ENCODE results near the gene CDKN1C. TPM values are rescaled to one million over a fixed set of nuclear protein-coding genes. Genes with fewer than 3 reads are reported as not detected.

Gene CDKN1C
- polyA plus RNA-seq (ENCODE audit: insufficient read length in 3 of 3): 100 to 1,000 TPM; 109 to 150 (median 142) TPM
- long read RNA-seq, donor 1, transcript CDKN1C-203 (3 exons, 1,930 nt): minor isoform, 25 of 147 reads
- long read RNA-seq, donor 1, transcript CDKN1C-205 (2 exons, 944 nt): minor isoform, 7 of 147 reads
- long read RNA-seq, donor 1, transcript CDKN1C-204 (4 exons, 1,771 nt): major isoform, 39 of 147 reads
- long read RNA-seq, donor 1, partial matches to known transcripts: 73 of 147 reads
- long read RNA-seq, donor 1, other reads (novel, unspliced or antisense): 0 of 147 reads
- long read RNA-seq, donor 2, transcript CDKN1C-203 (3 exons, 1,930 nt): minor isoform, 33 of 231 reads
- long read RNA-seq, donor 2, transcript CDKN1C-201 (4 exons, 1,193 nt): minor isoform, 6 of 231 reads
- long read RNA-seq, donor 2, transcript CDKN1C-204 (4 exons, 1,771 nt): major isoform, 52 of 231 reads
- long read RNA-seq, donor 2, transcript CDKN1C-205 (2 exons, 944 nt): minor isoform, 17 of 231 reads
- long read RNA-seq, donor 2, partial matches to known transcripts: 122 of 231 reads
- long read RNA-seq, donor 2, other reads (novel, unspliced or antisense): 0 of 231 reads
- long read RNA-seq, donor 3, transcript CDKN1C-205 (2 exons, 944 nt): minor isoform, 16 of 304 reads
- long read RNA-seq, donor 3, transcript CDKN1C-202 (3 exons, 1,936 nt): minor isoform, 6 of 304 reads
- long read RNA-seq, donor 3, transcript CDKN1C-203 (3 exons, 1,930 nt): minor isoform, 34 of 304 reads
- long read RNA-seq, donor 3, transcript CDKN1C-204 (4 exons, 1,771 nt): major isoform, 92 of 304 reads
- long read RNA-seq, donor 3, partial matches to known transcripts: 143 of 304 reads
- long read RNA-seq, donor 3, other reads (novel, unspliced or antisense): 8 of 304 reads
- long read RNA-seq, donor 4, transcript CDKN1C-203 (3 exons, 1,930 nt): minor isoform, 9 of 124 reads
- long read RNA-seq, donor 4, transcript CDKN1C-205 (2 exons, 944 nt): minor isoform, 10 of 124 reads
- long read RNA-seq, donor 4, transcript CDKN1C-201 (4 exons, 1,193 nt): minor isoform, 6 of 124 reads
- long read RNA-seq, donor 4, transcript CDKN1C-204 (4 exons, 1,771 nt): major isoform, 32 of 124 reads
- long read RNA-seq, donor 4, partial matches to known transcripts: 64 of 124 reads
- long read RNA-seq, donor 4, other reads (novel, unspliced or antisense): 0 of 124 reads
- long read RNA-seq, donor 5: 0 reads
- long read RNA-seq, donor 6, transcript CDKN1C-205 (2 exons, 944 nt): minor isoform, 10 of 56 reads
- long read RNA-seq, donor 6, transcript CDKN1C-204 (4 exons, 1,771 nt): major isoform, 27 of 56 reads
- long read RNA-seq, donor 6, transcript CDKN1C-203 (3 exons, 1,930 nt): minor isoform, 17 of 56 reads
- long read RNA-seq, donor 6, partial matches to known transcripts: 0 of 56 reads
- long read RNA-seq, donor 6, other reads (novel, unspliced or antisense): 0 of 56 reads
- long read RNA-seq, donor 7, transcript CDKN1C-204 (4 exons, 1,771 nt): major isoform, 44 of 257 reads
- long read RNA-seq, donor 7, transcript CDKN1C-201 (4 exons, 1,193 nt): minor isoform, 5 of 257 reads
- long read RNA-seq, donor 7, transcript CDKN1C-203 (3 exons, 1,930 nt): minor isoform, 28 of 257 reads
- long read RNA-seq, donor 7, transcript CDKN1C-205 (2 exons, 944 nt): minor isoform, 24 of 257 reads
- long read RNA-seq, donor 7, partial matches to known transcripts: 152 of 257 reads
- long read RNA-seq, donor 7, other reads (novel, unspliced or antisense): 0 of 257 reads
- long read RNA-seq, donor 8, transcript CDKN1C-204 (4 exons, 1,771 nt): major isoform, 92 of 393 reads
- long read RNA-seq, donor 8, transcript CDKN1C-201 (4 exons, 1,193 nt): minor isoform, 8 of 393 reads
- long read RNA-seq, donor 8, transcript CDKN1C-205 (2 exons, 944 nt): minor isoform, 26 of 393 reads
- long read RNA-seq, donor 8, transcript CDKN1C-203 (3 exons, 1,930 nt): minor isoform, 44 of 393 reads
- long read RNA-seq, donor 8, partial matches to known transcripts: 207 of 393 reads
- long read RNA-seq, donor 8, other reads (novel, unspliced or antisense): 12 of 393 reads
- long read RNA-seq, donor 9, transcript CDKN1C-203 (3 exons, 1,930 nt): minor isoform, 21 of 190 reads
- long read RNA-seq, donor 9, transcript CDKN1C-204 (4 exons, 1,771 nt): major isoform, 52 of 190 reads
- long read RNA-seq, donor 9, transcript CDKN1C-205 (2 exons, 944 nt): minor isoform, 13 of 190 reads
- long read RNA-seq, donor 9, partial matches to known transcripts: 92 of 190 reads
- long read RNA-seq, donor 9, other reads (novel, unspliced or antisense): 8 of 190 reads
- long read RNA-seq, donor 10, transcript CDKN1C-203 (3 exons, 1,930 nt): minor isoform, 17 of 241 reads
- long read RNA-seq, donor 10, transcript CDKN1C-204 (4 exons, 1,771 nt): major isoform, 50 of 241 reads
- long read RNA-seq, donor 10, transcript CDKN1C-205 (2 exons, 944 nt): minor isoform, 19 of 241 reads
- long read RNA-seq, donor 10, partial matches to known transcripts: 149 of 241 reads
- long read RNA-seq, donor 10, other reads (novel, unspliced or antisense): 0 of 241 reads
- long read RNA-seq, donor 11, transcript CDKN1C-203 (3 exons, 1,930 nt): minor isoform, 13 of 46 reads
- long read RNA-seq, donor 11, transcript CDKN1C-204 (4 exons, 1,771 nt): major isoform, 29 of 46 reads
- long read RNA-seq, donor 11, partial matches to known transcripts: 0 of 46 reads
- long read RNA-seq, donor 11, other reads (novel, unspliced or antisense): 0 of 46 reads
- long read RNA-seq, donor 12, transcript CDKN1C-205 (2 exons, 944 nt): minor isoform, 11 of 108 reads
- long read RNA-seq, donor 12, transcript CDKN1C-203 (3 exons, 1,930 nt): minor isoform, 13 of 108 reads
- long read RNA-seq, donor 12, transcript CDKN1C-204 (4 exons, 1,771 nt): major isoform, 19 of 108 reads
- long read RNA-seq, donor 12, partial matches to known transcripts: 61 of 108 reads
- long read RNA-seq, donor 12, other reads (novel, unspliced or antisense): 0 of 108 reads
- long read RNA-seq, donor 13: 0 reads
- long read RNA-seq, donor 14, transcript CDKN1C-205 (2 exons, 944 nt): minor isoform, 14 of 95 reads
- long read RNA-seq, donor 14, transcript CDKN1C-204 (4 exons, 1,771 nt): major isoform, 55 of 95 reads
- long read RNA-seq, donor 14, transcript CDKN1C-203 (3 exons, 1,930 nt): minor isoform, 22 of 95 reads
- long read RNA-seq, donor 14, partial matches to known transcripts: 0 of 95 reads
- long read RNA-seq, donor 14, other reads (novel, unspliced or antisense): 0 of 95 reads
- long read RNA-seq, donor 15, transcript CDKN1C-203 (3 exons, 1,930 nt): minor isoform, 9 of 44 reads
- long read RNA-seq, donor 15, transcript CDKN1C-205 (2 exons, 944 nt): minor isoform, 6 of 44 reads
- long read RNA-seq, donor 15, transcript CDKN1C-204 (4 exons, 1,771 nt): major isoform, 28 of 44 reads
- long read RNA-seq, donor 15, partial matches to known transcripts: 0 of 44 reads
- long read RNA-seq, donor 15, other reads (novel, unspliced or antisense): 0 of 44 reads
- long read RNA-seq, donor 16, transcript CDKN1C-204 (4 exons, 1,771 nt): major isoform, 97 of 197 reads
- long read RNA-seq, donor 16, transcript CDKN1C-203 (3 exons, 1,930 nt): minor isoform, 45 of 197 reads
- long read RNA-seq, donor 16, transcript CDKN1C-205 (2 exons, 944 nt): minor isoform, 23 of 197 reads
- long read RNA-seq, donor 16, transcript CDKN1C-201 (4 exons, 1,193 nt): minor isoform, 17 of 197 reads
- long read RNA-seq, donor 16, partial matches to known transcripts: 0 of 197 reads
- long read RNA-seq, donor 16, other reads (novel, unspliced or antisense): 7 of 197 reads

- DNase-seq (ENCODE audit: extremely low read depth in 1 of 11, low read depth in 9 of 11, low spot score in 4 of 11): peak in 9 of 11 donors; percentile 65 to 92 (median 83)
These were observed at the start of gene CDKN1C for GRCh38 chr11:2885678-2886081. CDKN1C (minus strand) TSS chr11:2885775; CDS start chr11:2885456, 319 bp downstream.

DNA sequence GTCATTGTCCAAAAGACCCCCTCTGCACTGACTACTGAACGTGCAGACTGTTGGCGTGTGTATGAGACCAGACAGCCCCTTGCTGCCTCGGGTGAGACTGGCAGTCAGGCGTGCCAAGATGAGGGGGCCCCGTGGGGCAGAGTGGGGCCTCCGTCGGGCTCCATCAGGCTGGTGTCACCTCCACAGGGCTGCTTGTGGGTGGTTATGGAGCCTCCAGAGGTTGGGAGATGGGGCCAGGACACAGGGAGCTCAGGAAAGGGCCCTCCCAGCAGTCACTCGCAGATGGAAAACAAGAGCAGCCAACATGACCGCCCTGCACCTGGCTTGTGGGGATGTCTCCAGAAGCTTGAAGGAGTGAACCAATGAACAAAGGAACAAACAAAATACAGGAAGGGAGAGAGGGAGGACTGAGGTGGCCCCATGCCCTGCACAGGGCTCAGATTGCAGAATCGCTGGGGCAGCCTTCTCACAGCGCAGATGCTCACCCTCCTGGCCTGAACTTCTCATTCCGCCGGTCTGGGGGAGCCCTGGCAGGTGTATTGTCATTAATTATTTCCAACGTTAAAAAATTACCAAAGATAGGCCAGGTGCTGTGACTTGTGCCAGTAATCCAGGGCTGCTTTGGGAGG is 49.1 kb upstream of the CDKN1C start:
- DNase-seq (ENCODE audit: extremely low read depth in 1 of 11, low read depth in 9 of 11, low spot score in 4 of 11): no peak

DNA sequence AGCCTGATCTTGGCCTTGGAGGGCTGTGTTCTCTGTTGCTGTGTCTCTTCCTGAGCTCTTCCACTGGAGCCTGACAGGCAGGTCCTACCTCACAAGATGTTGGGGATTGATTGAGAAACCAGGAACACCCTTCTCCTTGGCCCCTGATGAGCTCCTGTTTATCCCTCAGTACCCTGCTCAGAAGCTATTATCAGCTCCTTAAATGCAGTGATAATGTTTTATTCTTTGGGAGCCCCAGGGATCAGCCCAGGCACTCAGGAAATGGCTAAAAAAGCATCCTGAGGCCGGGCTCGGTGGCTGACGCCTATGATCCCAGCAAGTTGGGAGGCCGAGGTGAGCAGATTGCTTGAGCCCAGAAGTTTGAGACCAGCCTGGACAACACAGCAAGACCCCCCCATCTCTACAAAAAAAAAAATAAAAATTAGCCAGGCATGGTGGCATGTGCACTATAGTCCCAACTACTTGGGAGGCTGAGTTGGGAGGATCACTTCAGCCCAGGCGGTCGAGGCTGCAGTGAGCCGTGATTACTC is 48.5 kb upstream of the CDKN1C start:
- no peak for DNase-seq (ENCODE audit: extremely low read depth in 1 of 11, low read depth in 9 of 11, low spot score in 4 of 11)

- no peak for DNase-seq (ENCODE audit: extremely low read depth in 1 of 11, low read depth in 9 of 11, low spot score in 4 of 11)
These were observed 47.9 kb upstream of the CDKN1C start for GRCh38 chr11:2933375-2934020.

DNA sequence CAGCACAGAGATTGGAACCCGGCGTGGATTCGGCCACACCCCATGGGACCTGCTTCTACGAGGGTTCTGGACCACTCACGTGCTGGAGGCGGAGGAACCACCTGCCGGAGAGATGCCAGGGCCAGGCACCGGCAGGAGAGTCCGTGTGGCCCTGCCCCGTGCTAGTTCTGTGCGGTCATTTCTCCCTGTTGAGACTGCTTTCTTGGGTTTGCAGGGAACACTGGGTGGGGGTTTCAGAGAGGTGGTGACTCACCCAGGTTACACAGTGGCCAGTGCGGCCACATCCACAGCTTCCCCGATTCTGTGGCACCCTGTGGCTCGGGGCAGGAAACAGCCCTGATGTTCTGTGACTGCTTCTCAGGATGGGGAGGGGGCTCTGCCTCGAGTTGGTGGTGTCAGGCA is 47.3 kb upstream of the CDKN1C start:
- DNase-seq (ENCODE audit: extremely low read depth in 1 of 11, low read depth in 9 of 11, low spot score in 4 of 11): no peak

- DNase-seq (ENCODE audit: extremely low read depth in 1 of 11, low read depth in 9 of 11, low spot score in 4 of 11): no peak
These were observed 46.5 kb upstream of the CDKN1C start for GRCh38 chr11:2931771-2932738.

GRCh38 chr11:2931420-2931746 is 45.8 kb upstream of the CDKN1C start:
- no peak for DNase-seq (ENCODE audit: extremely low read depth in 1 of 11, low read depth in 9 of 11, low spot score in 4 of 11)

DNA sequence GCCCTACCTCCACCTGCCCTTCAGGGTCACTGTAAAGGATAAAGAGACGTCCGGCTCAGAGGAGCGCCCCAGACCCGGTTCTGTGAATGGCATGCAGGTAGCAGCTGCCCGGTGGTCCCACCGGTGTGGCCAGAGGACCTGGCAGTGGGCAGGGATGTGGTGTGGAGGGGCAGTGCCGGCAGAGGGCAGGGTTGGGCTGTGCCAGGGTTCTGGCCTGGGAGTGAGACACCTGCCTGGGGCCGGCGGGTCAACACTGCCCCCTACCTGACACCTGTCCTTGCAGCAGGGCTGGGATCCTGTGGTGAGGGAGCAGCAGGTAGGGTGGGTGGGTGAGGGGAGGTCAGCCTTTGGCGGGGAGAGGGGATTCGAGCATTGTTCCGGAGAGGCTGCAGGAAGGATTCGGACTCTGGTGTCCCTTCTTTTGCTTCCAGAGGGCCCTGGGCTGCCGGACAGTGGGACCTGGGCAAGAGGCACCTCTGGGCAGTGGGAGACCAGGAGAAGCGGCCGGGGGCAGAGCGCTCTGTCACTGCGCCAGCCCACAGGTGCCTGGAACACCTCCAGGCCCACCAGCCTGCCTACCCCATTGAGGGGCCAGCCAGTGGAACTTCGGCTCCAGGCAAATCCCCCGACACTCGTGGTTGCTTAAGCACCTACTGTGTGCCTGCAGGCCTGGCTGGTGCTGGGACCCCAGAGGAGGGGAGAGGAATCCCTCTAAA is 45.3 kb upstream of the CDKN1C start:
- peak in 3 of 11 donors; percentile 40 to 59 (median 43) for DNase-seq (ENCODE audit: extremely low read depth in 1 of 11, low read depth in 9 of 11, low spot score in 4 of 11)

DNA sequence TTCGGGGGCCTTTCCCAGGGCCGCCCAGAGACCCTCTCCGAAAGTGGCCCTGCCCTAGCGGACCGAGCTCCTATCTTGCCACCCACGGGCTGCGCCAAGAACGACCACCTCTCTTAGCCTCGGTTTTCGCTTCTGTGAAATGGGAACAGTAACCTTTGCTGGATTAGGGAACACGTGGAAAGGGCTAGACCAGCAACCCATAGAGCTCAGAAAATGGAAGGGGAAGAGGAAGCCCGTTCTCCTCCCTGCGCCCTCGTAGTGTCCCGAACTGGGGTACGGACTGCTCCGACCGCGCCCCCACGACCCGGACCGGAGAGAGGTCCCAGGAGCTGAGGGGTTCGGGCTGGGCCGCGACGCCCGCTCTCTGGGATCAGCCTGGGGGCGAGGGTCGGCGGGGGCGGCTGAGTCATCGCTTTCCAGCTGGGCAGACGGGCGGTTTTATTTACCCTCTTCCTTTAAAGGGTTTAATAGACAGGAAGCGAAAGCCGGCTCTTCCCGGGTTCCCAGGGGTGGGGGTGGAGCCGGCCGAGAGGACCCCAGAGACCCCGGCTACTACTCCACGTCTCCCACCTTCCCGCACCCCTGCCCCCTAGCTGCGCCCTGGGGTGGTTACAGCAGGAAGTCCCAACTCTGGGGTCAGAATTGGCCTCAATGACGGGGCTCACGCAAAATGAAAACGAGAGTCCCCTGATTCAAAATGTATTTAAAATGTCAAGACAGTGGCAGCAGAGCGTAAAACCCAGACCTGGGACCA is 44.6 kb upstream of the CDKN1C start:
- DNase-seq (ENCODE audit: extremely low read depth in 1 of 11, low read depth in 9 of 11, low spot score in 4 of 11): no peak

GRCh38 chr11:2929531-2929949 is 44.0 kb upstream of the CDKN1C start:
- no peak for DNase-seq (ENCODE audit: extremely low read depth in 1 of 11, low read depth in 9 of 11, low spot score in 4 of 11)
